Upper lobe of left lung (tissue), 6 donors: ENCODE results near the gene ITPKB. TPM values are rescaled to one million over a fixed set of nuclear protein-coding genes. Genes with fewer than 3 reads are reported as not detected.
"Not testable (repeated sequence)": the region's sequence is repeated elsewhere in the genome, so short reads cannot be mapped to it uniquely, and the experiment has no call there.

Source experiments
- ATAC-seq, 2 donors: fragments of 200-7000 bp; cut with Tn5 transposase; one replicate each; pipeline ENCODE4 v1.9.1; 2022; ENCODE audit warnings: mild to moderate bottlenecking in 2 of 2, moderate library complexity in 2 of 2; ENCODE audit not compliant: low FRiP score in 2 of 2
- DNase-seq, 2 donors: peaks; one replicate each; pipeline ENCODE4 v3.0.0-alpha.2; 2019 to 2020
- H3K27ac ChIP-seq, 4 donors: fragments of 200-600 bp; sonication (generic); one replicate each; pipeline ENCODE4 v1.5.1; 2016 to 2019
- H3K27me3 ChIP-seq, 4 donors: fragments of 200-600 bp; sonication (generic); one replicate each; pipeline ENCODE4 v1.5.1; 2017 to 2019
- H3K36me3 ChIP-seq, 4 donors: fragments of 200-600 bp; sonication (generic); one replicate each; pipeline ENCODE4 v1.5.1; 2016 to 2019
- H3K4me1 ChIP-seq, 4 donors: fragments of 200-600 bp; sonication (generic); one replicate each; pipeline ENCODE4 v1.5.1; 2018 to 2019
- H3K4me3 ChIP-seq, 4 donors: fragments of 200-600 bp; sonication (generic); one replicate each; pipeline ENCODE4 v1.5.1; 2017 to 2019; ENCODE audit warnings: mild to moderate bottlenecking in 2 of 4, moderate library complexity in 1 of 4
- H3K9me3 ChIP-seq, 4 donors: fragments of 200-600 bp; sonication (generic); one replicate each; pipeline ENCODE4 v1.5.1; 2018 to 2019
- EP300 ChIP-seq, 4 donors: sonication (generic); formaldehyde crosslinking; IDR thresholded peaks; one replicate each; pipeline ENCODE4 v1.5.1; 2017; ENCODE audit warnings: antibody characterized with exemption in 4 of 4, control low read depth in 2 of 4
- POLR2A ChIP-seq, 4 donors: fragments of 450-650 bp; IDR thresholded peaks; one replicate each; pipeline ENCODE4 v1.5.1; 2016 to 2017; ENCODE audit warnings: antibody characterized with exemption in 4 of 4, mild to moderate bottlenecking in 2 of 4
- POLR2AphosphoS5 ChIP-seq, 2 donors: sonication (generic); formaldehyde crosslinking; IDR thresholded peaks; one replicate each; pipeline ENCODE4 v1.5.1; 2017; ENCODE audit warnings: antibody characterized with exemption in 2 of 2
- WGBS, 2 donors: methylation state at CpG; one replicate each; pipeline ENCODE4 v1.1.5; 2017 to 2018; 5-methylcytosine and 5-hydroxymethylcytosine counted together
- total RNA-seq, 6 donors: library from RNA; depleted of rRNA in 4 of 6; stranded (reverse); fragments of >200 nt in 4 of 6; gene quantifications; one replicate each; pipeline versions ENCODE4 v1.1.0 to v1.2.1, GENCODE V29; 2016 to 2021
- TF ChIP-seq, protein P1 (sequence below), 6 experiments: fragments of 450-650 bp in 4 of 6; fragments of 200-600 bp in 2 of 6; sonication (generic) in 2 of 6; IDR thresholded peaks; one replicate each; pipeline ENCODE4 v1.5.1; 2016 to 2019; ENCODE audit warnings: antibody characterized with exemption in 6 of 6
- donor health status: DM: no; HTN: no; CAD: no; lungs with moderate emphysema.
- donor health status: DM: no; HTN: yes; CAD: no; lungs with severe emphysema.

The ITPKB gene
- total RNA-seq, 6 donors from 2014 or later, result 19.8 to 62.9 (median 45.8) TPM

DNA sequence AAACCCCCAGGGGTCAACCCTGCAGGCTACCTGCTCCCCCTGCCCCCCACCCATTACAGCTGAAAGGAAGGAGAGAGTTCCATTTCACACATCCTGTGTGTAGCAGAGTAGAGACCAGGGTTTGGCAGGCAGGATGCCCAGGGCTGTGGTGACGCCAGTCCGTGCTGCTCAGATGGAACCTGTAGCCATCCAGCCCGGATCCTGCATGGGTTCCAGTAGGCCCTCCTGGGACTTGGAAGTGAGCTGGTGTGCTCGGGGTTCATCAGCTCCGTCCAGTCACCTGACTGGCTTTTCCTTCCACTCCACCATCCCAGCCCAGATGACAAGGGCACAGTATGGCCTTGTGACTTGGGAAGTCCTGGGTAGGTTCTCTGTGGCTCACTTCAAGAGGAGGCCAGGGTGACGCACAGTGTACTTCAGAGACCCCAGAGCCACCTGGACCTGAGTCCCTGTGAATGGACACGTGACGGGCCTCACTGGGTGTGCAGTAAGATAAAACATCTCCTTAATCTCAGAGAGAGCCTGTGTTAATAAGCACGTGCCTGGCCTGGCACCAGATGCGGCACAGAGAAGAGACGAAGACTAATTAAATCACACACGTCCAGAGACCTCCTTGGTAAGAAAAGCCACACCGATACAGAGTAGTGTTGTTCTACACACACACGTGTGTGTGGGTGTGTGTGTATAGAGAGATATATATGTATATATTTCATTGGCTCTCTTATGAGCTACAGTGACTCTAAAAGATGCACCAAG lies 16.0 kb downstream of the ITPKB start:
- ATAC-seq, result no peak
- no peaks in the 10 kb centered on the region for H3K27me3 ChIP-seq
- peaks cover 0 to 7% (median 0%) of the 10 kb centered on the region in 4 donors for H3K36me3 ChIP-seq
- DNase-seq, result no peak
- H3K9me3 ChIP-seq, result no peaks in the 10 kb centered on the region
- WGBS, 2 donors, result 78 to 80% methylated on average over 12 to 14 of the region's 14 CpGs
- H3K4me3 ChIP-seq, result no peak overlapping the region
- H3K4me1 ChIP-seq, result peaks cover 28 to 50% (median 38%) of the 10 kb centered on the region in 4 donors
- no peak overlapping the region for H3K27ac ChIP-seq
- TF ChIP-seq POLR2A (IDR thresholded peaks at IDR 0.05) (no peak), EP300 (IDR thresholded peaks at IDR 0.05) (no peak), POLR2AphosphoS5 (IDR thresholded peaks at IDR 0.05) (no peak)
- TF ChIP-seq, protein P1, sequence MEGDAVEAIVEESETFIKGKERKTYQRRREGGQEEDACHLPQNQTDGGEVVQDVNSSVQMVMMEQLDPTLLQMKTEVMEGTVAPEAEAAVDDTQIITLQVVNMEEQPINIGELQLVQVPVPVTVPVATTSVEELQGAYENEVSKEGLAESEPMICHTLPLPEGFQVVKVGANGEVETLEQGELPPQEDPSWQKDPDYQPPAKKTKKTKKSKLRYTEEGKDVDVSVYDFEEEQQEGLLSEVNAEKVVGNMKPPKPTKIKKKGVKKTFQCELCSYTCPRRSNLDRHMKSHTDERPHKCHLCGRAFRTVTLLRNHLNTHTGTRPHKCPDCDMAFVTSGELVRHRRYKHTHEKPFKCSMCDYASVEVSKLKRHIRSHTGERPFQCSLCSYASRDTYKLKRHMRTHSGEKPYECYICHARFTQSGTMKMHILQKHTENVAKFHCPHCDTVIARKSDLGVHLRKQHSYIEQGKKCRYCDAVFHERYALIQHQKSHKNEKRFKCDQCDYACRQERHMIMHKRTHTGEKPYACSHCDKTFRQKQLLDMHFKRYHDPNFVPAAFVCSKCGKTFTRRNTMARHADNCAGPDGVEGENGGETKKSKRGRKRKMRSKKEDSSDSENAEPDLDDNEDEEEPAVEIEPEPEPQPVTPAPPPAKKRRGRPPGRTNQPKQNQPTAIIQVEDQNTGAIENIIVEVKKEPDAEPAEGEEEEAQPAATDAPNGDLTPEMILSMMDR (IDR thresholded peaks at IDR 0.05), result no peak

DNA sequence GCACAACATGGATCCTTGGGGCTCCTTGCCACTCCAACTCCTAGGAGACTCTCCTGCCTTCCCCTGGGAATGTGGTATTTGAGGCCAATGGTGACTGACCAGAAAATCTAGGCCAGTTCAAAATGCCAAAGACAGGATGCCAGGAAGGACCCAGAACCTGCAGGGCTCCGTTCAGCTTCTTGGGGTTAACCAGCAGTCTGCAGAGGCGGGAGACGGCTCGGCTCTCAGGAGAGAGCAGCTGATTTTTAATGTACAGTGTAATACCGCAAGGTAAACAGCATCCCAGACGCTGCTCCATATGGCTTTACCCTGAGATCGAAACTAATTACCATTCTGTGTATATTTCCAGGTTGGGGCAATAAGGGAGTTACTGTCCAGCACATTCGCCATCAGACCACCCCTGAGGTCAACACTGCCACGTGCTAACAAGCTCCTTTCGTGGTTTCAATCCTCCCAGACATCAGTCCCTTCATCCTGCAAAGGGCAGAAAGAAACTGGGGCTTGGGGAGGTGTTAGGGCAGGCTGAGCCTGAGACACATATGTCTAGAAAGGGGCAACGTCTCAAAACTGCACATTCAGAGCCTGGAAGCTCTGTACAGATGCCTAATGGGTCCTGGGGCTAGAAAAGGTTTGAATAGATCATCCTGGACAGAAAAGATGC lies 16.7 kb downstream of the ITPKB start:
- TF ChIP-seq POLR2A (IDR thresholded peaks at IDR 0.05), result no peak
- TF ChIP-seq, protein P1 (IDR thresholded peaks at IDR 0.05), result no peak
- TF ChIP-seq EP300 (IDR thresholded peaks at IDR 0.05), result no peak
- TF ChIP-seq POLR2AphosphoS5 (IDR thresholded peaks at IDR 0.05), result no peak
- WGBS, 2 donors, result 89 to 91% methylated on average over 10 to 11 of the region's 11 CpGs
- H3K9me3 ChIP-seq, result no peaks in the 10 kb centered on the region
- H3K4me1 ChIP-seq, result peaks cover 31 to 52% (median 40%) of the 10 kb centered on the region in 4 donors
- H3K36me3 ChIP-seq, result peaks cover 0 to 7% (median 0%) of the 10 kb centered on the region in 4 donors
- no peak for ATAC-seq
- H3K27ac ChIP-seq, result no peak overlapping the region
- H3K27me3 ChIP-seq, result no peaks in the 10 kb centered on the region
- H3K4me3 ChIP-seq, result no peak overlapping the region
- DNase-seq, result no peak

DNA sequence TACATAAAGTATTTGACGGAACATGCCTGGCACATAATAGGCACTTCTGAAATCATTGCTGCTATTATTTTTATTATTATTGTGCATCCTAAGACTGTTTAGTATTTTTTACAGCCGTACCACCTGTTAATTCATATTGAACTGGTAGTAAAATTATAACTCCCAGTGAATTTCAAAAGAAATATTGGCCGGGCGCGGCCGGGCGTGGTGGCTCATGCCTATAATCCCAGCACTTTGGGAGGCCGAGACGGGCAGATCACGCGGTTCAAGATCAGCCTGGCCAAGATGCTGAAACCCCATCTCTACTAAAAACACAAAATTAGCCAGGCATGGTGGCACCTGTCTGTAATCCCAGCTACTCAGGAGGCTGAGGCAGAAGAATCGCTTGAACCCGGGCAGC lies 18.5 kb downstream of the ITPKB start:
- H3K27ac ChIP-seq, H3K27me3 ChIP-seq, ATAC-seq, H3K36me3 ChIP-seq, H3K4me3 ChIP-seq, H3K9me3 ChIP-seq, DNase-seq: not testable (repeated sequence)
- peaks cover 28 to 46% (median 34%) of the 10 kb centered on the region in 4 donors for H3K4me1 ChIP-seq
- WGBS, 2 donors, result 96 to 98% methylated on average over 13 of the region's 13 CpGs

DNA sequence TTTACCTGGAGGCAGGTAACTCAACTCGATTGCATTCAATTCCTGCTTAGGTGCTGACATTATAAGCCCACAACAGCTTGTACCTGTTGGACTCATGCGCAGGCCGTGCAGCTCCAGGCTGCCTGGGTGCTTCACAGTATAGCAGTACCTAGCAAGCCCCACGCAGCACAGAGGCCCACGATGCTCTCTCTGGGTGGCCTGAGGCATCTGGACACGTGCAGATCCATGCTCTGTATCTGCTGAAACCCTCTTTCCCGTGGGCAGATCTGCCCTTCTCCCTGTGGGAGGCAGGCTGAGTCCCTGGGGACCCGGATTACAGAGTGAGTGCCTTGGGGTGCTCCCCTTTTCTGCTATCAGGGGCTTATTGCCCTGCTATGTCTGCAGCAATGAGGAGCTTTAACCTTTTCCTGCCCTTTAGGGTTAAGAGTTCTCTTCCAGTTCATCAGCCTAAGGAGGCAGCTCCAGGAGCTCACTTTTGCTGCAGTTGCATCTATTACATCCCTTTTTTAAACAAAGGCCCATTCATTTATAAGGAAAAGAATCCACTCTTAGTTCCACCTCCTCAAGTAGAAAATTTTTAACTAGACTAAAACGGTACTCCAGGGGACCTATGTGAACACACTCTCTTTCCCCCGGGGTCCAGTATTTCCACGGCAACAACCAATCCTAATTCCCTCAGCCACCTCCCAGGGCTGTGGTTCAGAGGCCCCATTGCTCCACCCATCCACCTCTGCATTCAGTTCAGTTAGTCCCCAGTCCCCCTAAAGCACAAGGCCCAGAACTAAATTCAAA lies 19.3 kb downstream of the ITPKB start:
- Histone ChIP-seq H3K27me3 (no peaks in the 10 kb centered on the region), H3K27ac (no peak overlapping the region), H3K36me3 (peaks cover 0 to 3% (median 0%) of the 10 kb centered on the region in 4 donors), H3K4me1 (peaks cover 24 to 40% (median 28%) of the 10 kb centered on the region in 4 donors), H3K9me3 (no peaks in the 10 kb centered on the region), H3K4me3 (no peak overlapping the region)
- ATAC-seq (no peak), DNase-seq (peak in 1 of 2 donors; percentile 37)
- 71 to 73% methylated on average over 8 to 11 of the region's 11 CpGs for WGBS, 2 donors
- TF ChIP-seq, protein P1 (IDR thresholded peaks at IDR 0.05), result no peak
- TF ChIP-seq POLR2AphosphoS5 (IDR thresholded peaks at IDR 0.05), result no peak
- no peak for TF ChIP-seq EP300 (IDR thresholded peaks at IDR 0.05)
- no peak for TF ChIP-seq POLR2A (IDR thresholded peaks at IDR 0.05)
